Measurements from ENCODE around the gene DTHD1. TPM values are rescaled to one million over a fixed set of nuclear protein-coding genes. Genes with fewer than 3 reads are reported as not detected.

DTHD1 gene
- total RNA-seq, 4 donors from 2014 or later = 0.21 to 0.32 TPM; not detected in 2

DNA sequence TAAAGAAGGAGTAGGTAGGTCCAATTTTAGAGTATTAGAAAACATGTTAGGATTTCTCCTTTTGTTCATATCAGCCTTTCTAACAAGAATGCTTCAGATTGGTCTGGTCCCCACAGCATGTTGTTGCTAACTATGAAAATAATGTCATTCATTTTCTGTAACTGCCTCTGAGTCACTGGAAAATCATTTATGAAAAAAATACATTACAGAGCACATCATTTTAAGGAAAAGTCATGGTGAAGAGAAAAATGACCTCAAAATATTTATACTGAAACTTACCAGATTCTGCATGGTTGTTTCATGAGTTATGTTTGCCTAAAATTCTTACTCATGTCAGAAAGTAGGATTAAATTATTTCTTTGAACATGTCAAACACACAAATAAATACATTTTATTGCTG lies 35.2 kb downstream of the DTHD1 start:
- Histone ChIP-seq H3K4me3 (no peak overlapping the region), H3K27ac (no peak overlapping the region), H3K27me3 (no peaks in the 10 kb centered on the region), H3K9me3 (no peaks in the 10 kb centered on the region), H3K4me1 (no peaks in the 10 kb centered on the region), H3K36me3 (no peaks in the 10 kb centered on the region)
- no peak for DNase-seq (ENCODE audit: low spot score in 2 of 2)
- TF ChIP-seq POLR2A (IDR thresholded peaks at IDR 0.05) (no peak), EP300 (IDR thresholded peaks at IDR 0.05) (no peak), POLR2AphosphoS5 (IDR thresholded peaks at IDR 0.05) (no peak)
- TF ChIP-seq, protein P1, sequence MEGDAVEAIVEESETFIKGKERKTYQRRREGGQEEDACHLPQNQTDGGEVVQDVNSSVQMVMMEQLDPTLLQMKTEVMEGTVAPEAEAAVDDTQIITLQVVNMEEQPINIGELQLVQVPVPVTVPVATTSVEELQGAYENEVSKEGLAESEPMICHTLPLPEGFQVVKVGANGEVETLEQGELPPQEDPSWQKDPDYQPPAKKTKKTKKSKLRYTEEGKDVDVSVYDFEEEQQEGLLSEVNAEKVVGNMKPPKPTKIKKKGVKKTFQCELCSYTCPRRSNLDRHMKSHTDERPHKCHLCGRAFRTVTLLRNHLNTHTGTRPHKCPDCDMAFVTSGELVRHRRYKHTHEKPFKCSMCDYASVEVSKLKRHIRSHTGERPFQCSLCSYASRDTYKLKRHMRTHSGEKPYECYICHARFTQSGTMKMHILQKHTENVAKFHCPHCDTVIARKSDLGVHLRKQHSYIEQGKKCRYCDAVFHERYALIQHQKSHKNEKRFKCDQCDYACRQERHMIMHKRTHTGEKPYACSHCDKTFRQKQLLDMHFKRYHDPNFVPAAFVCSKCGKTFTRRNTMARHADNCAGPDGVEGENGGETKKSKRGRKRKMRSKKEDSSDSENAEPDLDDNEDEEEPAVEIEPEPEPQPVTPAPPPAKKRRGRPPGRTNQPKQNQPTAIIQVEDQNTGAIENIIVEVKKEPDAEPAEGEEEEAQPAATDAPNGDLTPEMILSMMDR (IDR thresholded peaks at IDR 0.05) = no peak

DNA sequence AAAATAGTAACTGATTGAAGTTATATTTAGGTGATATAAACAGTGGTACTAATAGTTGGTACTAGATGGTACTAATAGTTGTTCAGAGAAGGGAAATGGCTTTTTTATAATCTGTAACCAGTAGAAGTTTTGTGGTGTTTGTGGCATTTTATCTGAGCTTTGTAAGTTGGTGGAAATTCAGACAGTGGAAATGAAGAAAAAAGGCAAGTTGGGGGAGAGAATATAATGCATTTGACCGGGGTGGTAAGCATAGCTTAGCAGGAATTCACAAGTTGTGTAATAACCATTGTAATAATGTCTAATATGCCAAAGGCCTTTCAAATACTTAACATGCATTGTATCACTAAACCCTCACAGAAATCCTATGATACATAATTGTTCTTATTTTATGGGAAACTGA lies 36.3 kb downstream of the DTHD1 start:
- 65% methylated on average over 1 of the region's 1 CpG for WGBS
- Histone ChIP-seq H3K9me3 (no peaks in the 10 kb centered on the region), H3K27me3 (no peaks in the 10 kb centered on the region), H3K4me3 (no peak overlapping the region), H3K4me1 (no peaks in the 10 kb centered on the region), H3K27ac (no peak overlapping the region), H3K36me3 (no peaks in the 10 kb centered on the region)
- no peak for TF ChIP-seq POLR2A (IDR thresholded peaks at IDR 0.05)
- TF ChIP-seq EP300 (IDR thresholded peaks at IDR 0.05) = no peak
- no peak for TF ChIP-seq POLR2AphosphoS5 (IDR thresholded peaks at IDR 0.05)
- TF ChIP-seq, protein P1 (IDR thresholded peaks at IDR 0.05) = no peak
- no peak for DNase-seq (ENCODE audit: low spot score in 2 of 2)

DNA sequence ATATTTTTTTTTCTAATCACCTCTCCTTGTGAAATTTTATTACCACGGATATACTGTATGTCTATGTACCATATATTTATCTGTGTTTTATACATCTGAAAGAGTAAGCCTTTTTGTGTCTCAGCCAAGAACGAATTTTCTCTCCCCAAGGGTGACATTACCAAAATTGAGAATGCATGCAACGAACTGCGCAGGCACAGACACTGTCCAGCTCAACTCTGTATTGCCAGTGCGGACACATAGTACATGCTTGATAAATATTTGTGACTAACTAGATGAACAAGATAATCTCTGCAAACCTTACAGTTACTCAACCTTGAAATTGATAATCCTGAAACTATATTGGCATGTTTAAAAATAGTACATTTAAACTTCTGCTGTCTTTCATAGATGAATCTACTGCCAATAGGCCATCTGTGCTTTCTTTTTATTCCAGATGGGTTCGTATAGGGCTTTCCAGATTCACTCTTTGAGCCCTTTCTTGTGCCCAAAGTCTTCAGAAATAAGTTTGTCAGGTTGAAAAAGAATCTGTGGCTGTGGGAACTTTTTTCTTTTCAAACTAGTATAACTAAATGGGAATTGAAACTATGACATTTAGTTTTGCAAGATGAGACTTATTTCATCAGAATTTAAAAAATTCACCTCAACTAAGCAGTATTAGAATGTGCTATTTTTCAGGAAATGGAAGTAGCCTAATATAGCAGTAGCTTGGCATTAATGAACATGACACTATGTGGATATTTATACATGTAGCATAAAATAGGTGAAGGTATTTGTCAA lies 38.9 kb downstream of the DTHD1 start:
- Histone ChIP-seq H3K4me3 (no peak overlapping the region), H3K4me1 (no peaks in the 10 kb centered on the region), H3K9me3 (no peaks in the 10 kb centered on the region), H3K27me3 (no peaks in the 10 kb centered on the region), H3K36me3 (no peaks in the 10 kb centered on the region), H3K27ac (no peak overlapping the region)
- WGBS = 61% methylated on average over 6 of the region's 6 CpGs
- TF ChIP-seq POLR2AphosphoS5 (IDR thresholded peaks at IDR 0.05) = no peak
- TF ChIP-seq, protein P1 (IDR thresholded peaks at IDR 0.05) = no peak
- no peak for TF ChIP-seq EP300 (IDR thresholded peaks at IDR 0.05)
- TF ChIP-seq POLR2A (IDR thresholded peaks at IDR 0.05) = no peak
- DNase-seq (ENCODE audit: low spot score in 2 of 2) = no peak

DNA sequence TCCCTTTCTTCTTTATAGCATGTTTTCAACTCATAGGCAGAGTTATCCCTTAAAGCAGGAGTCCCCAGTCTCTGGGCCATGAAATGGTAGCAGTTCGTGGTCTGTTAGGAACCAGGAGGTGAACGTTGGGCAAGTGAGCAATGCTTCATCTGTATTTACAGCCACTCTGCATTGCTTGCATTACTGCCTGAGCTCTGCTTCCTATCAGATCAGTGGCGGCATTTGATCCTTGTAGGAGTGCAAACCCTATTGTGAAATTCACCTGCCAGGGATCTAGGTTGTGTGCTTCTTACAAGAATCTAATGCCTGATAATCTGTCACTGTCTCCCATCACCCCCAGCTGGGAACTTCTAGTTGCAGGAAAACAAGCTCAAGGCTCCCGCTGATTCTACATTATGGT lies 39.8 kb downstream of the DTHD1 start:
- WGBS = 78% methylated on average over 4 of the region's 4 CpGs

DNA sequence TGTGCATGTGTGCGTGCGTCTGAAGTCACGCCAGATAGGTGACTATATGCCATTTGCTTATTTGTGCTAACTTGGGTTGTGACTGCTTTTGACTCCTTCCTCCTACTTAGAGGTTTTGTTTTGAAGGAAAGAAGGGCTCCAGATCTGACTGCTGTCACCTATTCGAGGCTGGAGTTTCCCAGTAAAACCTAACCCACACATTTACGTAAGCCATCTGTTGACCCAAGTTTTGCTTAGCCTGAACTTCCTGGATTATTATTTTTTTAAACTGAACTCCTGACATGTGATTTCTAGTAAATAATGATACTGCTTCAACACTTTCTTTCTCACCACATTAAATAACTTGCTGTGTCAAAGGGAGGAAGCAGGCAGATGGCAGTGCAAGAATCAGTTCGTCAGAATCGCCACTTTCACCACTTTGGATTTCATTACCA lies 41.5 kb downstream of the DTHD1 start:
- Histone ChIP-seq H3K27me3 (no peaks in the 10 kb centered on the region), H3K27ac (no peak overlapping the region), H3K9me3 (no peaks in the 10 kb centered on the region), H3K36me3 (no peaks in the 10 kb centered on the region), H3K4me1 (no peaks in the 10 kb centered on the region), H3K4me3 (no peak overlapping the region)
- WGBS = 67% methylated on average over 7 of the region's 7 CpGs
- TF ChIP-seq, protein P1 (IDR thresholded peaks at IDR 0.05) = no peak
- no peak for TF ChIP-seq POLR2AphosphoS5 (IDR thresholded peaks at IDR 0.05)
- TF ChIP-seq POLR2A (IDR thresholded peaks at IDR 0.05) = no peak
- TF ChIP-seq EP300 (IDR thresholded peaks at IDR 0.05) = no peak
- DNase-seq (ENCODE audit: low spot score in 2 of 2) = no peak

More for the DNA sequence above, 39.8 kb downstream of the DTHD1 start:
- H3K9me3 ChIP-seq = no peaks in the 10 kb centered on the region
- no peaks in the 10 kb centered on the region for H3K27me3 ChIP-seq
- H3K36me3 ChIP-seq = no peaks in the 10 kb centered on the region
- H3K4me3 ChIP-seq = no peak overlapping the region
- H3K4me1 ChIP-seq = no peaks in the 10 kb centered on the region
- no peak for DNase-seq (ENCODE audit: low spot score in 2 of 2)
- TF ChIP-seq POLR2A (IDR thresholded peaks at IDR 0.05) (no peak), POLR2AphosphoS5 (IDR thresholded peaks at IDR 0.05) (no peak), EP300 (IDR thresholded peaks at IDR 0.05) (no peak)
- TF ChIP-seq, protein P1 (IDR thresholded peaks at IDR 0.05) = no peak
- H3K27ac ChIP-seq = no peak overlapping the region
